Activated CD8-positive, alpha-beta memory T cell treated with anti-CD3 and anti-CD28 coated beads, Interleukin-2, amount 50 U/mL, for 24 hours (primary cell): ENCODE measurements around the gene HDAC4.

Source experiments
- DNase-seq: peaks from one replicate; pipeline ENCODE4 v3.0.0-alpha.2; 2020; ENCODE audit errors: extremely low read depth

Gene HDAC4

DNA sequence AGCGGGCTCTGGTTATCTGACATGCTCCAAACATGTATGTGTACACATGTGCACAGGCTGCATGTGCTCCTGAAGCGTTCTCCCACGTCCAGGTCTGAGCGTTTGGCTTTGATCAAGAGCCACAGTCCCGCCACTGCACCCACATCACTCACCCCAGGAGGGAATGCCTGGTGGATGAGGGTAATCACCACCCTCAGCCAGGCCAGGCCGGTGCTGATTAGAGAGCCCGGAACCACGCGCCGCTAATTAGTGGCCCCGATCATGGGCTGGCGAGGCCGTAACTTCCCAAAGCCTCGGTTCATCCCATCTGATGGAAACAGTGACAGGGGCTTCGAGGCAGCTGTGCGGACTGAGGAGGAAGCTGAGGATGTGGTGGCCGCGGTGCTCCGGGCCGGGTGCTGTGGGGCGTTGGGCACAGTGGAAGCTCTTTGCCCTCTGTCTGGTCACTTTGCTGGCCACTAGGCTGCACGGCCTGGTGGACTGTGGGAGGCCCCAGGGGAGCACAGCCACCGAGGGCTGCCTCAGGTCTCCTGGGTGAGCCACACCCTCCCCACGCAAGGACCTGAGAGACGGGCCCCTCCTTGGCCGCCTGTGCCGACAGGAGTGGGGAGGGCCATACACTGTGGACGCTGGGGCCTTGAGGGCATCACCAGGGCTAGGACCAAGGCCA lies 333.5 kb downstream of the HDAC4 start:
- DNase-seq = no peak

DNA sequence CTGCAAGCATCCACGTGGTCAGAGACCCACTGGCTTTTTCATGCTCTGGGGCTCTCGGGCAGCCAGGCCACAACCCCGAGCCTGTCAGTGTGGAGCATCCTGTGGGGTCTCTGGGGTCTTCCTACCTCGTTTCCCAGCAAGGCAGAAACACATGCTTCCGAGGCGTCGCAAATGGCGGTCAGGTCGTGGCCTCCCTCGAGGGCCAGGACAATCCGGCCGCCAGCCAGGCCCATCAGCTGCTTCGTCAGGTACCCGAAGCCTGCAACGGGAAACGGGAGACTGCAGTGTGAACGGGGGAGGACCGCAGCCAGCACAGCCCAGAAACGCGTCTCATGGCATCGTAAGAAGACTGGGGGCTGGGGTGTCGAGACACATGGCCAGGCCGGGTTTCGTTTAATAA lies 334.2 kb downstream of the HDAC4 start:
- DNase-seq = no peak

DNA sequence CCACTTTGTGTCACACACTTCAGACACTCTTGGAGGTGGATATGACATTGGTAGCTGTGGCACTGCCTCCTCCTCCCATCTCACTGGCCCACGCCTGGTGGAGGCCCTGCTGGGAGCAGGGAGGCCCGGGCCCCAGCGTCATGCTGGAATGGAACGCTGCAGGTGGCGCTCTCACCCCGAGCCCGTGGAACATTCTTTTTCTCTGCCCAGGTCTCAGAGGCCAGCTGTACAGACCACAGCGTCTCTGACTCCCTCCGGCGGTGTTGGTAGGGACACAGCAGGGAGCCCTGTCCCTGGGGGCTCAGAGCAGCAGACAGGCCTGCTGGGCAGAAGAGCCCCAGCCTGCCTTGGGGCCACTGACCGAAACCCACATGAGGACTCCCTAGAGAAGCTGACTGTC lies 334.9 kb downstream of the HDAC4 start:
- no peak for DNase-seq

DNA sequence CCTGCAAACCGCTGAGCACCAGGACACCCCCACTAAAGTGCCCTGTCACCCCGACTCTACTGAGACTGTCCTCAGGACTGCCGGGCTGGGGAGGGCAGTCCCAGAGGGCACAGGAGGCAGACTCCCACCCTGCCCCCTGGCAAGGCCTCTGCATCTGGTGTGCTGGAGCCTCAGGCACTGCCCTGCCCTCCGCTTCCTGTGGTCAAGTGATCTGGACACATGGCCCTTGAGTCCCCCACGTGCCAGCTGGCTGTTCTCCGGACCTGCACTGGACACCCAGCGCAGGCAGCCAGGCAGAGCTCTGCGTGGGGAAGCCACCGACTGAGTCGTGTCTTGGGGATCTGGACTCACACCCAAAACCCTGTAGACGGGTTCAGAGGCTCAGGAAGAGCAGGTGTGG lies 335.3 kb downstream of the HDAC4 start:
- DNase-seq = no peak

DNA sequence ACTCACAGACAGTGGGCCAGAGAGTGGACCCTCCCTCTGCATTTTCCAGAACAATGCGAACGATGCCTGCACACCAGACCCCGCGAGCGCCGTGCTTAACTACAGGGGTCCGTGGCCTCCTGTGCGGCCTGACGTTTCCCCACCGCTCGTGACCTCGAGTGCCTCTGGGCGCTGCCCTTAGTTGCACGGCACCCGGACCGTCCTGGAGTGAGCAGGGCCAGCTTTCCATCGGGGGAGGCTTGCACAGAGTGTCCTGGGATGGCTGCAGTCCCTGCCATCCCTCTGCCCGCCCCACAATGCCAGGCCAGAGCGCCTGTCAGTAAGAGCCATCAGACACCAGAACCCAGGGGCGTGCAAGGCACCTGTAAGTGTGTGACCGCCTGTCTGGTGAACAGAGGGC lies 335.9 kb downstream of the HDAC4 start:
- DNase-seq = no peak

DNA sequence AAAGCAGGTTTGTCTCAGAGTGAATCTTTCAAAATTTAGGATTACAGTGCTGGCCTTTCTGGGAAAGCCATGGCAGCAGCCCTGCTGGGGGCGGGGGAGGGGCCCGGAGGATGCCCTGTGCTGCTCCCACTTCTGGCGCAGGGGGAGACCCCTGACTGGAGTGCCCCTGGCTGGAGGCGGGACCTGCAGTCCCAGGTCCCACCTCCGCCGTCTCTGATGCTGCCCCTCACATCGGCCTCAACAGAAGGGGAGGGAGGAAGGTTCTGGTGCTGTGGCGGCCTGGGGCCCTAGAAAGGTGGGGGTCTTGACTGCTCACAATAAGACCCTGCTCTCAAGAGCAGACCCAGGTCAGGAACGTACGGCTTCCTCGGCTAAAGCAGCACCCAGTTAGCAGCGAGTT lies 336.6 kb downstream of the HDAC4 start:
- DNase-seq = no peak

DNA sequence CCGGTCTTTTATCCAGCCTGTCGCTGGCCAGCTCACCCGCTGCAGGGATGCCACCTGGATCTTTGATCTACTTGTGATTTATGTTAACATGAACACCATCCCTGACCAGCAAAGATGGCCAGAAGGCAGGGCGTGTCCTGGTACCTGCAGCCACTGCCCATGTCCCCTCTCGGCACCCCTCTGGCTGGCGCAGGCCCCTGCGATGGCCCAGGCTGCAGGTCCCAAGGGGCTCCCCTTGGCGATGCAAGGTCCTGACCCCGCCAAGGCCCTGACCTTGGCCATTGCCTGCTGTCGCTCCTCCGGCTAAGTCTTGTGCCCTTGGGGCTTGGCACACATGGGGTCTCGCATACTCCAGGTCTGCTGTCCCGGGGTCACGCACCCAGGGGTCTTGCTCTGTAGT lies 338.1 kb downstream of the HDAC4 start:
- DNase-seq = no peak

DNA sequence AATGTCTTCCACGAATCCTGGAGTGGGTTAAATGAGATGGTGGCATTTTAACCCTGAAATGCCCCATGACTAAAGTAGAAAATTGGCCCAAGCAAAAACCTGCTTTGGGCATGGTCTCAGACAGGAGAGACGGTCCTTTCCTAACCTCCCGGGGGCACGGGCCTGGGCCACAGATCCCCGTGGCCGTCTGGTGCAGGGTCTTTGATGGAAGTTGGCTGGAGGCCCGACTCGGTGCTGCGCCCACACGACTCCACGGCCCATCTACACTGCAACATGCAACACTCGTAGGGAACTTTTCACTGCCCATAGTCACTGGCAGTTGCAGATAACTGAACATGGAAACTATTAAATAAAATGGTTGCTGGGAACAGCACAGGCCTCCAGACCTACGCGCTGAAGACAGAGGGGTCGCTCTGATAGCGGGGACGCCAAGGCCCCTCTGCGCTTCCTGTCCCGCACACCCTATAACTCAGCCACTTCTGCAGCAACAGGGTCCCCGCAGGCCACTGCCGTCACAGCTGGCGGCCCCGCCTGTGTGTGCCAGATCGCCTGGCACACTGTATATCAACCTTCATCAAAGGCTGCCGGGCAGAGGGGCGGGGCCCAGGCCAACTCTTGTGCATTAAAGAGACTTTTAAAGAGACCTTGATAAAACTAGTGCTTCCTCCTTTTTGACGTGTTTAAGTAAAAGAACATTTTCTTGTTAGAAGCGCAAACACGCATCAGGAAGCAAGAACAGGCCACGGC lies 338.8 kb downstream of the HDAC4 start:
- no peak for DNase-seq

DNA sequence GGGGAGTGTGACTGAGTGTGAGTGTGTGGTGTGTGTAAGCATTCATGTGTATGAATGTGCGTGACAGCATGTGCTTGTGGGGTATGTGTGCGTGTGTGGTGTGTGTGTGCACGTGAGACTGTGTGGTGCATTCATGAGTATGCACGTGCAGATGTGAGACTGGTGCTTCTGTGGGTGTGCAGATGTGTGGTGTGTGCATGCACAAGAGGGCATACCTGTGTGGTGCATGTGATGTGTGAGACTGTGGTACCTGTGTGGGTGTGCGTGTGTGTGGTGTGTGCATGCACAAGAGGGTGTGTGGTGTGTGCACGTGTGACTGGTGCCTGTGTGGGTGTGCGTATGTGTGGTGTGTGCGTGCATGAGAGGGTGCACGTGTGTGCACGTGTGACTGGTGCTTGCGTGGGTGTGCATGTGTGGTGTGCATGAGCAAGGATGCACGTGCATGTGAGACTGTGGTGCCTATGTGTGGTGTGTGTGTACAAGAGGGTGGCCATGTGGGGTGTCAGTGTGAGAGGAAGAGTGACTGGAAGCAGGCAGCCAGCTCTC lies 339.6 kb downstream of the HDAC4 start:
- no peak for DNase-seq

DNA sequence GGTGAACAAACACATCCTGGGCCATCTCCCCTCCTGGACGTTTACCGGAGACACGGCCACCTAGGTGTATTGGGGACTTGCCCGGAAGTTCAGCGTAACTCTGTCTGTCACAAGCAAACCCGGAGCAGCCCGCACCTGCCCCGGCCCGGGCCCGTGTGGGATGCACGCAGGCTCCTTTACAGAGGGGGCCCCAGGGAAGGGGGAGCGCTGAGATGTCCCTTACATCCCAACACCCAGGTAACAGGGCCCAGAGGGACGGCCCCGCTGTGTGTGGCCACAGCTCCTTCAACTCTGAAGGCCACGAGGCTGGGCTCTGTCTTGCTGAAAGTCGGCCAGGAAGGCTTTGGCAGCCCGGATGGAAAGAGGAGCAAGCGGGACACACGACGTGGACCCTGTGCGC lies 340.1 kb downstream of the HDAC4 start:
- DNase-seq = no peak

DNA sequence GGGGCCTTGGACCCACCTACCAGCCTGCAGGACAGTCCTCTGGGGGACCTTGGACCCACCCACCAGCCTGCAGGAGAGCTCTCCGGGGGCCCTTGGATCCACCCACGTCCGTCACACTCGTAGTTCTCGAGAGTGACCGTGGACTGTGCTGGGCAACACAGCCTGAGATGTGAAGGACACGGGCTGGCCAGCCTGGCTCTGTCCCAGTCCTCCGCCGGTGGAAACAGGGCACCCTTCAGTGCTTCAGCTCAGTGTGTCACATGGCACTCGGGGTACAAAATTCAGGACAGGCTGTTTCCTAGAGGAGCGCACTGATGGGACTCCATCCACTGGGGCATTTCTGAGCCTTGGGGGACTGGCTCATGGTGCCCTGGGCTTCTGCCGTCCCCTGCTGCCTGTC lies 341.0 kb downstream of the HDAC4 start:
- no peak for DNase-seq

DNA sequence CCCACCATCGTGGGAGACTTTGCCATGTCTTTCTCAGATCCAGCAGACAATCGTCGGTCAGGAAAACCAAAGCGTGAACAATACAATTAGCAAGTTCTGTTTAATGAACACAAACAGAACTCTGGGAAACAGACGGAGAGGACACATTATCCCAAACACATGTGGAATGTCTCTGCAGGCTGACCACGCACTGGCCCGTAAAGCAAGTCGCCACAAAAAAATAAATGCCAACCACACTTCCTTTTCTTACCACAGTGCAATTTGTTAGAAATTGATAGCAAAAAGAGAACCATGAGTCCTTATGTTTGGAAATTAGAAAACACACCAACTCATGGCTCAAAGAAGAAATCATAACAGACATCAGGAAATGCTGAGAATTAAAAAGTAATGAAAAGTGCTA lies 342.1 kb downstream of the HDAC4 start:
- no peak for DNase-seq

DNA sequence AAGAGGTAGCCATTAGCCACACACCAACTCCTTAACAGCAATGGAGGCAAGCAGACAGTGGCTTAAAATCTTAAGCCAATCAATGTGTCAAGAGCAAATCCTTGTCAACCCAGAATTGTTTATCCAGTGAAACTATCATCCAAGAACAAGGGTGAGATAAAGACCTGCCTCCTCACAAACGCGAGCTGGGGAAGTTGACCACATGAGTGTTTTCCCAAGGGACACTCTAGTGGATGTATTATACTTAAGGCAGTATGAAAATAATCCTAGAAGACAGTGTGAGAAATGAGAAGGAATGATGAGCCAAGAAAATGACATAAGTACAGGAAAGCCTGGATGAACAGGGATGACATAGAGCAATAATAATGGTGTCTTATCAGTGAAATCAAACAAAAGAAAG lies 343.3 kb downstream of the HDAC4 start:
- DNase-seq = no peak

DNA sequence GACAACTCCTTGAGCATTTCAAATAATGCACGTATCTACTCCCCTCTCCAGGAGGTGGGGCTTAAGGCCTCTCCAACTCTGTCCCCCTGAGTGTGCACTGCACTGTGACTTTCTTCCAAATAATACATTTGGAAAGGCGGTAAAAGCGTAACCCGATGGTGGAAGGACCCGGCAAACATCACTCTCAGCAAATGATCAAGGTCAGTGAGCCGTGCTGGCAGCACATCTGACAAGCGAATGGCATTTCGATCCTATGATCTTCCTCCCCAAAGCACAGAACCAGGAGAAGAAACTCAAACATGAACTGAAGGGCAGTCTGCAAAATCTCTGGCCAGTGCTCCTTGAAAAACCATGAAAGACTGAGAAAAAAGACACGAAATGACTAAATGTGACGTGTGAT lies 344.2 kb downstream of the HDAC4 start:
- DNase-seq = no peak

DNA sequence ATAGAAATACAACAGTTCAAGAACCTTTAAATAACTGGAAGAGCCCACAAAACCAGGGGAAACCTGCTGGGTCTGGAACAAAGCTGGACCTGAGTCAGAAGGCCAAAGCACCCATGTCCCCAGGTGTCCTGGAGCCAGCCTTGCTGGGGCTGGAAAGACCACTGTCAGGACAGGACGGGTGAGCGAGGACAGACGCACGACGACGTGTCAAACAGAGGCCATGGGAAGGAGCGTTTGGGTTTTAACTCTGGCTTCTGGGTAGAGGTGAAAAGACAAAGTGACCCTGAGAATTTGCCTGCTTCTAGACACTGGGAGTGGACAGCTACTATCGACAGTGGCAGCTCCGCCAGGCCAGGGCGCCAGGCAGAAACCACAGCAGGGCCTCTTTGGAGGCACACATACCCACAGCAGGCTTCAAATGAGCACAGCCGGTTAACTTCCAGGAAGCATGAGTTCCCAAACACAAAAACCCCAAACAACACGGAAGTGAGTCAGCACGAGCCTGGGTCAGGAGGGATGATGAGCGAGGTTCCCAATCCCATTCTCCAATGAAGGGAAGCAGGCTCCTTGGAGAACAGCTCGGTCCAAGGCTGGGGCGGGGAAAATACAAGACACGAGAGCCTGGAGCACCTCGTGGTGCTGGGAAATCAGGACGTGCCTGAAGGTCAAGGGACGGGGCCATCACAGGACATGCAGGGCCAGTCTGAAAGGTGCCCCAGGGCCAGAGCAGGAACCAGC lies 344.9 kb downstream of the HDAC4 start:
- DNase-seq = no peak

DNA sequence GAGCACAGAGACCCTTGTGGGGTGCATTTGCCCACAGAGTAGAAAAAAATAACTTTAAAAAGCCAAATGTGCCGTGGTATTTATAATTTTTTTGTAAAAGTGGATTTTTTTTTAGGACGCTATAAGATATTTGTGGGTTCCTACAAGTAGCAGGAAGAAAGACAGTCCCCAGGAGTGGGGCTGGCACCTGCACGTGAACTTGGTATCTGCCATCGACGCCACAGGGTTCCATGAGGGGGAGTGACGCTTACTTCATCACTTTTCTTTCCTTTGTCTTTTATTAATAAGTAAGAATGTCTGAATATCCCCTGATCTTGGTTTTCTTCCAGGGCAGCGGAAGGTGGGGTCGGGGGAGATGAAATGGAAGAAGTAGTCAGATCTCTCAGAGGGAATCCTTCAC lies 345.9 kb downstream of the HDAC4 start:
- no peak for DNase-seq

DNA sequence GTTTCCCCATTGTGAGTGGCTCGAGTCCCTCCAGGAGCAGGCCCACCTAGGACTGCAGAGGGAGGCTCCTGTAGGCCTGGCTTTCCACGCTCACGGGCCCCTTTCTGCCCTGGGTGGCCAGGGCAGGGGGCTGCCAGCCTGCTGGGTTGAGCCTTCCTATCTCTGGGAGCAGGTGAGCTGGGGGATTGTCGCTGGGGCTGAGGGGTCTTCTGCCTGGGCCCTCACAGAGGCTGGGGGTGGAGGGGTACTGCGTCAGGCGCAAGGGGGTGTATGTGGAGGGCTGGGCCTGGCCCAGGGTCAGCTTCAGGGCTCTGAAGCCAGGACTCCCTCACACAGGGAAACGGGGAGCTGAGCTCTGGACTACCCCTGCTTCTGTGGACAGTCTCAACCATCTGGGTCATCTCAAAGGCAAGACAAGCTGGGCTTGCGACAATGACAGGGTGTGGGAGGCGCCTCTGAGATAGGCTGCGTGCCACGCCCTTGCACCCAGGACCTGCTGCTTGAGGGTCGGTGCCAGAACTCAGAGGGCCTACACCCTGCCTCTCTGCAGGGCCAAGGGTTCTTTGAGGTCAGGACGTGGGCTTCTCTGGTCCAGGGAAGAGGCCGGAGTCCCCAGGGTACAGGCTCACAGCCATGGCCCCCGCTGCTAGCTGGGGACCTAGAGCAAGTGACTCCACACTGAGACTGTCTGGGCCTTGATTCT lies 346.9 kb downstream of the HDAC4 start:
- no peak for DNase-seq

DNA sequence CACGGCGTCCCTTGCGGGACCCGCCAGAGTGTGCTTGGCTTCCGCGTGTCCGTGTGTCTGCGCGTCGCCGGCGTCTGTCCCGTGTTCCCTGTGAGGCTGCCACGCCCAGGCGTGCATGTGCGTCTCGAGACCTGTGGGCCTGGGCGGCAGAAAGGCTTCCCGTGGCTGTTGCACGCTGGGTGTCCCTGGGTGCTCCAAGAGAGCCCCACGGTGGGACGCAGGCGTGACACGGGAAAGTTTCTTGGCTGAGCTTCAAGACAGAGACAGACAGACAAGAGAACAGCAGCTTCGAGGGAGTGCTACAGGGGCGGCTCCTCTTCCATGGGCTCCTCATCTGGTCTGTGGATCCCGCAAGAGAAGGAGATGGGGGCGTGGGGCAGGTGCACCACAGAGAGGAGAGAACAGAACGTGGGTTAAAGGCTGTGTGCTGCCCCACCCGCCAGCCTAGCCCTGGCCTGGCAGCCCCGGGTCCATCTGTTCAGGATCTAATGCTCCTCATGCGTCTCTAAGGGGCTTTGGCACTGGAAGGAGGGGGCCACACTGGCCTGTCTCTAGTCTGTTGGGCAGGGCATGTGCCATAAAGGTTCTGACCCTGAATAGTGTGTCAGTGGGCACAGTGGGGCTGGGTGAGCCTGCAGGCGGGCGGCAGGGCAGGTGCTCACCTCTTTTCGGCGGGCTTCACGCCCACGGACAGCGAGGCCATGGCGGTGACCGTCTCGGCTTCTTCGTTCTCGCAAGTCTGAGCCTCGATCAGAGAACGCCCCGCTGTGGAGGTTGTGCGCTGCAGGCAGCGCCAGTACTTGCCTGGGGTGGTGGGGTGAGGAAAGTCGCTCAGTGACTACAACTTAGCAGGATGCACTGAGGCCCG lies 347.8 kb downstream of the HDAC4 start:
- DNase-seq = no peak

DNA sequence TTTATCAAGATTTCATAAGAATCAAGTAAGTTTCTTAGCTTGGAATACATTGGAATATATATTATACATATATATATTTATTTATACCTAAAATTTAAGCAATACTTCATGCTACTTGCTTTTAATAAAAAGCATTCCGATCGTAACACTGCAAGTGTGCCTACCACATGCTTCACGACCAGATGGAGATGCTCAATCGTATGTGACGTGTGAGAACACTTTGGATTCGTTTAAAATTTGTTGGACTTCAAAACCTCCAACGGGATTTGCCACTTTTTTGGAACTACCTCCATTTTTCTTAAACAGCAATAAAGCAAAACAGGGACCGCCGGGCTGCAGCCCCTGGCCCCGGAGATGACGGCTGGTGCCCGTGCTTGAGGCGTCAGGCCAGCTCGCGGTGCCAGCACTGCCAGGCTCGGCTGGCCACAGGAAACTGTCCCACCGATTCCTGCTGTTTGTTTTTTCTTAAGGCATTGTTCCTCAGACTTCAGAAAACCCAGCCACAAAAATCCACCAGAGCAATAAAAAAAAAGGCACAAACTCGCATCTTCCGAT lies 348.9 kb downstream of the HDAC4 start:
- no peak for DNase-seq

DNA sequence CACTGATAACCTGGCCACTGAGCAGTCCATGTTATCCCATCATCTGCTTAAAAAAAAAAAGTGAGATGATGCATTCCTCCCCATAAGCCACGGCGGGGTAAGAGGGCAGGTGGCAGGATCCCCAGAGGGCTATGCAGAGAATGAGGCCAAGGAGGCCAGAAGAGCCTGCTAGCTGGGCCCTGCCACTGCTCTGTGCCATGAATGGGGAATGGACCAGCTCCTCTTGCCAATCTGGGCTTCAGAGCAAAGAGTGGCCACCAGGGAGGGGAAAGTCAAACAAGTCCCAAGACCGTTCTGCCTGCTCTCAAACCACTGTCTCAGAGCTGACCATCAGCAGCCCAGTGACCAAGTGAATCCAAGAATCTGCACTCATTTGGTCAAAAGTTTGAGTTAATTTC lies 350.6 kb downstream of the HDAC4 start:
- DNase-seq = no peak
